CD14-positive monocyte (primary cell): ENCODE measurements around the gene A4GALT. TPM values are rescaled to one million over a fixed set of nuclear protein-coding genes. Genes with fewer than 3 reads are reported as not detected.

Experiments used
- DNase-seq, 3 donors: peaks; one replicate each; pipeline ENCODE4 v3.0.0-alpha.2; 2011 to 2022
- H2AFZ ChIP-seq: 2 replicates; pipeline ENCODE4 v1.6.0; 2012; ENCODE audit warnings: mild to moderate bottlenecking, low read depth, low read length, inconsistent platforms; ENCODE audit not compliant: insufficient read depth, poor library complexity, severe bottlenecking
- H3K27ac ChIP-seq, 2 donors: 1 replicate in 1 of 2; 2 replicates in 1 of 2; pipeline ENCODE4 v1.5.1; 2012 to 2013; ENCODE audit warnings: low read length in 2 of 2, control low read depth in 1 of 2, inconsistent platforms in 1 of 2, low read depth in 1 of 2, mild to moderate bottlenecking in 1 of 2
- H3K27me3 ChIP-seq, 2 donors: one replicate each; pipeline versions ENCODE4 v1.6.0 to v1.6.1; 2011 to 2013; ENCODE audit warnings: low read length in 2 of 2; ENCODE audit not compliant: control insufficient read depth in 2 of 2, insufficient read depth in 2 of 2
- H3K36me3 ChIP-seq, 2 donors: replicated peaks in 1 of 2; 1 replicate in 1 of 2; 2 replicates in 1 of 2; pipeline versions ENCODE4 v1.5.1 to v1.6.1; 2012 to 2013; ENCODE audit warnings: low read length in 2 of 2, control low read depth in 1 of 2, inconsistent platforms in 1 of 2, mild to moderate bottlenecking in 1 of 2; ENCODE audit not compliant: insufficient read depth in 2 of 2, control insufficient read depth in 1 of 2
- H3K4me1 ChIP-seq, 2 donors: 1 replicate in 1 of 2; 2 replicates in 1 of 2; pipeline versions ENCODE4 v1.5.1 to v1.6.1; 2012 to 2013; ENCODE audit warnings: low read length in 2 of 2, control low read depth in 1 of 2, inconsistent platforms in 1 of 2, mild to moderate bottlenecking in 1 of 2, moderate library complexity in 1 of 2; ENCODE audit not compliant: insufficient read depth in 2 of 2, control insufficient read depth in 1 of 2
- H3K4me2 ChIP-seq: replicated peaks from 2 replicates; pipeline ENCODE3; 2012; ENCODE audit warnings: low read length, moderate library complexity, mild to moderate bottlenecking; ENCODE audit not compliant: poor library complexity, severe bottlenecking; ENCODE audit errors: extremely low read depth
- H3K4me3 ChIP-seq, 3 experiments: fragments of 200-600 bp in 1 of 3; sonication (generic) in 1 of 3; replicated peaks in 1 of 3; 1 replicate in 2 of 3; 2 replicates in 1 of 3; pipeline ENCODE4 v1.5.1; 2011 to 2013; ENCODE audit warnings: low read length in 3 of 3, mild to moderate bottlenecking in 3 of 3, control low read depth in 2 of 3, low read depth in 2 of 3, inconsistent platforms in 1 of 3, moderate library complexity in 1 of 3
- H3K79me2 ChIP-seq: 2 replicates; pipeline ENCODE4 v1.6.0; 2012; ENCODE audit warnings: mild to moderate bottlenecking, control low read depth, inconsistent platforms, low read length, moderate library complexity; ENCODE audit not compliant: insufficient read depth
- H3K9ac ChIP-seq: 2 replicates; pipeline ENCODE4 v1.6.0; 2017; ENCODE audit warnings: low read length, mild to moderate bottlenecking; ENCODE audit not compliant: insufficient read depth, poor library complexity, severe bottlenecking
- H3K9me3 ChIP-seq, 2 donors: replicated peaks in 1 of 2; 1 replicate in 1 of 2; 2 replicates in 1 of 2; pipeline versions ENCODE4 v1.5.1 to v1.6.1; 2012 to 2013; ENCODE audit warnings: low read length in 2 of 2, control low read depth in 1 of 2; ENCODE audit not compliant: control insufficient read depth in 1 of 2, insufficient read depth in 1 of 2
- H4K20me1 ChIP-seq: 2 replicates; pipeline ENCODE4 v1.6.0; 2012; ENCODE audit warnings: mild to moderate bottlenecking, low read length, control low read depth, moderate library complexity; ENCODE audit not compliant: insufficient read depth
- H3K27ac Mint-ChIP-seq, 7 donors: one replicate each; pipeline ENCODE4 v1.8.0; 2020; ENCODE audit warnings: mild to moderate bottlenecking in 7 of 7, mixed read lengths in 7 of 7, moderate library complexity in 6 of 7, inconsistent platforms in 2 of 7
- H3K27me3 Mint-ChIP-seq, 3 donors: one replicate each; pipeline ENCODE4 v1.8.0; 2021 to 2022; ENCODE audit warnings: low read depth in 3 of 3, mild to moderate bottlenecking in 3 of 3, mixed read lengths in 3 of 3, moderate library complexity in 3 of 3, inconsistent platforms in 1 of 3
- H3K36me3 Mint-ChIP-seq, 2 donors: one replicate each; pipeline ENCODE4 v1.8.0; 2020; ENCODE audit warnings: mixed read lengths in 2 of 2, inconsistent platforms in 1 of 2, mild to moderate bottlenecking in 1 of 2
- H3K4me1 Mint-ChIP-seq: one replicate; pipeline ENCODE4 v1.8.0; 2020; ENCODE audit warnings: mild to moderate bottlenecking, mixed read lengths
- H3K4me3 Mint-ChIP-seq, 2 donors: one replicate each; pipeline ENCODE4 v1.8.0; 2020; ENCODE audit warnings: mild to moderate bottlenecking in 2 of 2, mixed read lengths in 2 of 2, moderate library complexity in 1 of 2
- H3K9me3 Mint-ChIP-seq, 7 donors: one replicate each; pipeline ENCODE4 v1.8.0; 2020 to 2022; ENCODE audit warnings: mixed read lengths in 7 of 7, mild to moderate bottlenecking in 6 of 7, moderate library complexity in 6 of 7, inconsistent platforms in 2 of 7
- WGBS: methylation state at CpG from one replicate; pipeline ENCODE4 v1.1.5; 2013; ENCODE audit warnings: missing lambda C conversion rate; ENCODE audit not compliant: insufficient coverage; 5-methylcytosine and 5-hydroxymethylcytosine counted together
- intact Hi-C, 2 donors: fragments of 100-400 bp; cut with micrococcal nuclease; formaldehyde crosslinking; loops; one replicate each; pipeline versions ENCODE4 v1.15.0 to v1.15.1; 2023
- polyA plus RNA-seq, 3 donors: library from polyadenylated mRNA; depleted of rRNA in 1 of 3; unstranded in 2 of 3; stranded (reverse) in 1 of 3; fragments of 300-500 nt in 2 of 3; fragments of >200 nt in 1 of 3; fragmentation: Illumina TruSeq in 2 of 3; gene quantifications; 1 replicate in 2 of 3; 2 replicates in 1 of 3; pipeline ENCODE4 v1.2.3, GENCODE V29; 2012 to 2021
- TF ChIP-seq, protein P1 (sequence below): fragments of 200-600 bp; IDR thresholded peaks from one replicate; pipeline ENCODE4 v1.8.0; 2022; ENCODE audit warnings: antibody characterized with exemption, mild to moderate bottlenecking

Gene A4GALT
- polyA plus RNA-seq, 3 donors: not detected

DNA sequence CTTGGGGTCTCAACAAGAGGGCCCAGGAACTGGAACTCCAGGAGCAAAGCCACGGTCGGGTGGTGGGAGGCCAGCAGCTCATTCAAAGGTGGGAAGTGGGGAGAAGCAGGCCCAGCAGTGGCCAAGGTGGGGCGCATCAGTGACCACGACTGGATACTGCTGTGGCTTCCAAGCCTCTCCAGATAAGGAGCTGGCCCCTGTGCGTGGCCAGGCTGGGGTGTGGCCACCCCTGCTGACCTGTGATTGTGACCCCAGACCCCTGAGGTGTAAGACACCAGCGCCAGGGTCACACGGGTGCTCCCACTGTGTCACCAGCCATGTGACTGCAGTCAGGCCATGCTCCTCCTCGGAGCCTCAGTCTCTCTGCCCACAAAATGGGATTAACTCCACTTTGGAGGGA is 20.3 kb downstream of the A4GALT start:
- intact Hi-C loops: no loop called here
- Histone ChIP-seq H3K4me2 (no peak overlapping the region), H3K79me2 (no peaks in the 10 kb centered on the region), H3K9ac (no peak overlapping the region), H3K36me3 (no peaks in the 10 kb centered on the region), H3K4me1 (no peaks in the 10 kb centered on the region), H2AFZ (no peak overlapping the region), H4K20me1 (no peaks in the 10 kb centered on the region), H3K27me3 (no peaks in the 10 kb centered on the region), H3K4me3 (no peak overlapping the region), H3K9me3 (no peaks in the 10 kb centered on the region), H3K27ac (no peak overlapping the region)
- Mint-ChIP-seq H3K27me3 (peaks cover 4 to 8% (median 5%) of the 10 kb centered on the region in 3 donors), H3K27ac (peak overlapping the region in 1 of 7 donors; percentile 40), H3K4me1 (no peaks in the 10 kb centered on the region), H3K9me3 (peaks cover 0 to 2% (median 0%) of the 10 kb centered on the region in 7 donors), H3K4me3 (no peak overlapping the region), H3K36me3 (no peaks in the 10 kb centered on the region)
- no peak for DNase-seq
- 93% methylated on average over 7 of the region's 8 CpGs for WGBS
- TF ChIP-seq, protein P1, sequence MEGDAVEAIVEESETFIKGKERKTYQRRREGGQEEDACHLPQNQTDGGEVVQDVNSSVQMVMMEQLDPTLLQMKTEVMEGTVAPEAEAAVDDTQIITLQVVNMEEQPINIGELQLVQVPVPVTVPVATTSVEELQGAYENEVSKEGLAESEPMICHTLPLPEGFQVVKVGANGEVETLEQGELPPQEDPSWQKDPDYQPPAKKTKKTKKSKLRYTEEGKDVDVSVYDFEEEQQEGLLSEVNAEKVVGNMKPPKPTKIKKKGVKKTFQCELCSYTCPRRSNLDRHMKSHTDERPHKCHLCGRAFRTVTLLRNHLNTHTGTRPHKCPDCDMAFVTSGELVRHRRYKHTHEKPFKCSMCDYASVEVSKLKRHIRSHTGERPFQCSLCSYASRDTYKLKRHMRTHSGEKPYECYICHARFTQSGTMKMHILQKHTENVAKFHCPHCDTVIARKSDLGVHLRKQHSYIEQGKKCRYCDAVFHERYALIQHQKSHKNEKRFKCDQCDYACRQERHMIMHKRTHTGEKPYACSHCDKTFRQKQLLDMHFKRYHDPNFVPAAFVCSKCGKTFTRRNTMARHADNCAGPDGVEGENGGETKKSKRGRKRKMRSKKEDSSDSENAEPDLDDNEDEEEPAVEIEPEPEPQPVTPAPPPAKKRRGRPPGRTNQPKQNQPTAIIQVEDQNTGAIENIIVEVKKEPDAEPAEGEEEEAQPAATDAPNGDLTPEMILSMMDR: no peak

- Mint-ChIP-seq H3K4me3 (no peak overlapping the region), H3K27me3 (peaks cover 4 to 8% (median 5%) of the 10 kb centered on the region in 3 donors), H3K27ac (peak overlapping the region in 1 of 7 donors; percentile 40), H3K36me3 (no peaks in the 10 kb centered on the region), H3K4me1 (no peaks in the 10 kb centered on the region), H3K9me3 (peaks cover 0 to 2% (median 0%) of the 10 kb centered on the region in 7 donors)
- WGBS: 71% methylated on average over 1 of the region's 12 CpGs
- no peak for DNase-seq
- no peak overlapping the region for H3K27ac ChIP-seq
- H4K20me1 ChIP-seq: no peaks in the 10 kb centered on the region
- no peaks in the 10 kb centered on the region for H3K27me3 ChIP-seq
- no peak overlapping the region for H2AFZ ChIP-seq
- no peaks in the 10 kb centered on the region for H3K79me2 ChIP-seq
- TF ChIP-seq, protein P1: no peak
- no peak overlapping the region for H3K9ac ChIP-seq
- no peaks in the 10 kb centered on the region for H3K4me1 ChIP-seq
- H3K9me3 ChIP-seq: no peaks in the 10 kb centered on the region
- H3K4me2 ChIP-seq: no peak overlapping the region
- H3K36me3 ChIP-seq: no peaks in the 10 kb centered on the region
- intact Hi-C loops: no loop called here
- H3K4me3 ChIP-seq: no peak overlapping the region
These were observed 20.7 kb downstream of the A4GALT start for GRCh38 chr22:42699976-42700352.
